ENCODE data around the gene CACNA1G.

DNA sequence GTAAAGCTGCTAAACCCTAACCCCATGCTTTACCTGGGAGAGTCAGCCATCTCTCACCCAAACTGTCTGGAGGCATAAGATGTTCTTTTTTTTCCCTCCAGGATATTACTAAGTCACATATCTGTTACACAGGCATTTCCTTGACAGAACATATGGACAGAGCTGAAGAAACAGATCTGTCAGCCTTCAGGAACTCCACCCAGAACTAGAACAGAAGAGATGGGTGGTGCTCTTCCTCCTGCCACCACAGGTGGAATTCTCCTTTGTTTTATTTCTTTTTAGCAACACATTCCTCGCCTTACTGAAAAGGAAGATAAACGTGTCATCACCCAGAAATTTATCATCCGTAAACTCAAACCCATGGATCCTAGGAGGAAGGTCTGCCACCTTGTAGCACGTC is 43.5 kb upstream of the CACNA1G start:
- TF ChIP-seq, protein P1, sequence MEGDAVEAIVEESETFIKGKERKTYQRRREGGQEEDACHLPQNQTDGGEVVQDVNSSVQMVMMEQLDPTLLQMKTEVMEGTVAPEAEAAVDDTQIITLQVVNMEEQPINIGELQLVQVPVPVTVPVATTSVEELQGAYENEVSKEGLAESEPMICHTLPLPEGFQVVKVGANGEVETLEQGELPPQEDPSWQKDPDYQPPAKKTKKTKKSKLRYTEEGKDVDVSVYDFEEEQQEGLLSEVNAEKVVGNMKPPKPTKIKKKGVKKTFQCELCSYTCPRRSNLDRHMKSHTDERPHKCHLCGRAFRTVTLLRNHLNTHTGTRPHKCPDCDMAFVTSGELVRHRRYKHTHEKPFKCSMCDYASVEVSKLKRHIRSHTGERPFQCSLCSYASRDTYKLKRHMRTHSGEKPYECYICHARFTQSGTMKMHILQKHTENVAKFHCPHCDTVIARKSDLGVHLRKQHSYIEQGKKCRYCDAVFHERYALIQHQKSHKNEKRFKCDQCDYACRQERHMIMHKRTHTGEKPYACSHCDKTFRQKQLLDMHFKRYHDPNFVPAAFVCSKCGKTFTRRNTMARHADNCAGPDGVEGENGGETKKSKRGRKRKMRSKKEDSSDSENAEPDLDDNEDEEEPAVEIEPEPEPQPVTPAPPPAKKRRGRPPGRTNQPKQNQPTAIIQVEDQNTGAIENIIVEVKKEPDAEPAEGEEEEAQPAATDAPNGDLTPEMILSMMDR (IDR thresholded peaks at IDR 0.05): no peak
- no peak for TF ChIP-seq ATF2 (CRISPR knock-in tag; IDR thresholded peaks at IDR 0.05; ENCODE audit: borderline replicate concordance, low read depth)
- no peak for TF ChIP-seq ZNF219 (CRISPR knock-in tag; IDR thresholded peaks at IDR 0.05; ENCODE audit: borderline replicate concordance)
- TF ChIP-seq ESRRA (CRISPR knock-in tag; IDR thresholded peaks at IDR 0.05; ENCODE audit: borderline replicate concordance): no peak
- no peak for TF ChIP-seq SMAD3 (CRISPR knock-in tag; IDR thresholded peaks at IDR 0.05; ENCODE audit: borderline replicate concordance)
- TF ChIP-seq JUN (CRISPR knock-in tag; IDR thresholded peaks at IDR 0.05): no peak
- no peak for TF ChIP-seq KAT7 (CRISPR knock-in tag; IDR thresholded peaks at IDR 0.05; ENCODE audit: borderline replicate concordance)
- TF ChIP-seq E2F4 (CRISPR knock-in tag; IDR thresholded peaks at IDR 0.05; ENCODE audit: borderline replicate concordance, low read depth): no peak
- no peak for TF ChIP-seq ZNF317 (CRISPR knock-in tag; IDR thresholded peaks at IDR 0.05; ENCODE audit: borderline replicate concordance, low read depth)
- TF ChIP-seq, protein P2, sequence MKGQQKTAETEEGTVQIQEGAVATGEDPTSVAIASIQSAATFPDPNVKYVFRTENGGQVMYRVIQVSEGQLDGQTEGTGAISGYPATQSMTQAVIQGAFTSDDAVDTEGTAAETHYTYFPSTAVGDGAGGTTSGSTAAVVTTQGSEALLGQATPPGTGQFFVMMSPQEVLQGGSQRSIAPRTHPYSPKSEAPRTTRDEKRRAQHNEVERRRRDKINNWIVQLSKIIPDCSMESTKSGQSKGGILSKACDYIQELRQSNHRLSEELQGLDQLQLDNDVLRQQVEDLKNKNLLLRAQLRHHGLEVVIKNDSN (CRISPR knock-in tag; IDR thresholded peaks at IDR 0.05): no peak
- no peak for TF ChIP-seq ZNF121 (CRISPR knock-in tag; IDR thresholded peaks at IDR 0.05)
- TF ChIP-seq NFYB (CRISPR knock-in tag; conservative IDR thresholded peaks at IDR 0.05; ENCODE audit: low read depth): no peak
- TF ChIP-seq MXD4 (CRISPR knock-in tag; IDR thresholded peaks at IDR 0.05; ENCODE audit: borderline replicate concordance): no peak
